Measurements from ENCODE around the gene RPL34.
A peak's percentile ranks its signal among the peaks of the same experiment; 100 is the strongest.

The RPL34 gene

DNA sequence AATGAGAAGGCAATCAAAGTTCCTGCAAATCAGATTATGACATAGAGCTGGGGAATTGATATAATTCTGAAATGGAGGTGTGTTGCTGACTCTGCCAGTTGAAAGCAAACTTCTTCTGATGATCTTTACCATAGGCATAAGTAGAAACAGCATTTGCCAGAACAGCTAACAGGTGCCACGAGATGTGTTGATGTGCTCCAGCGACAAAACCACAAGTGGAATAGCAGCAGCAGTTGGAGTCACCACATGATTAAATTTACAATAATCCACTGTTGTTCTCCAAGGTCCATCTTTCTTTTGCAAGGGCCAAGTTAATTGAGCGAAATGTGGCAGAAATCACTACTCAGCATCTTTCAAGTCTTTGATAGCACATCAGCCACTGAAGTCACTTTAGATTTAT, 26.3 kb downstream of the RPL34 start:
- TF ChIP-seq, protein P1, sequence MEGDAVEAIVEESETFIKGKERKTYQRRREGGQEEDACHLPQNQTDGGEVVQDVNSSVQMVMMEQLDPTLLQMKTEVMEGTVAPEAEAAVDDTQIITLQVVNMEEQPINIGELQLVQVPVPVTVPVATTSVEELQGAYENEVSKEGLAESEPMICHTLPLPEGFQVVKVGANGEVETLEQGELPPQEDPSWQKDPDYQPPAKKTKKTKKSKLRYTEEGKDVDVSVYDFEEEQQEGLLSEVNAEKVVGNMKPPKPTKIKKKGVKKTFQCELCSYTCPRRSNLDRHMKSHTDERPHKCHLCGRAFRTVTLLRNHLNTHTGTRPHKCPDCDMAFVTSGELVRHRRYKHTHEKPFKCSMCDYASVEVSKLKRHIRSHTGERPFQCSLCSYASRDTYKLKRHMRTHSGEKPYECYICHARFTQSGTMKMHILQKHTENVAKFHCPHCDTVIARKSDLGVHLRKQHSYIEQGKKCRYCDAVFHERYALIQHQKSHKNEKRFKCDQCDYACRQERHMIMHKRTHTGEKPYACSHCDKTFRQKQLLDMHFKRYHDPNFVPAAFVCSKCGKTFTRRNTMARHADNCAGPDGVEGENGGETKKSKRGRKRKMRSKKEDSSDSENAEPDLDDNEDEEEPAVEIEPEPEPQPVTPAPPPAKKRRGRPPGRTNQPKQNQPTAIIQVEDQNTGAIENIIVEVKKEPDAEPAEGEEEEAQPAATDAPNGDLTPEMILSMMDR (IDR thresholded peaks at IDR 0.05; ENCODE audit: low read depth, low read length): no peak
- H3K4me3 ChIP-seq (ENCODE audit: low read depth, low read length): no peak overlapping the region

DNA sequence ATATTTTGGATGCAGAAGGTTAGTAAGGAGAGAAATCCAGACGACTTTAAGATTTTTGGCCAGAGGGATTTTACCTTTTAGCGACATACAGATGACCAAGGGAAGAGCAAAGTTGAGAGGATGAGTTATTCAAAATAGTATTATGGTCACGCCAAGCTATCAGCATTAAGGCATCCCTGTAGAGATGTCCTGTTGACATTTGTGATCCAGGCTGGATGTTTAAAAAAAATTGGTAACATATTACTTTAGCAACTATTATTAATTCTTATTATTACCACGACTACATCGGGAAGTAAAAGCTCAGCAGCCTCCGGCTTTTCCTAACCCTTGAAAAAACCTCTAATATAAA, 29.5 kb downstream of the RPL34 start:
- TF ChIP-seq, protein P1 (IDR thresholded peaks at IDR 0.05; ENCODE audit: low read depth, low read length): no peak
- H3K4me3 ChIP-seq (ENCODE audit: low read depth, low read length): peak overlapping the region; percentile 85

DNA sequence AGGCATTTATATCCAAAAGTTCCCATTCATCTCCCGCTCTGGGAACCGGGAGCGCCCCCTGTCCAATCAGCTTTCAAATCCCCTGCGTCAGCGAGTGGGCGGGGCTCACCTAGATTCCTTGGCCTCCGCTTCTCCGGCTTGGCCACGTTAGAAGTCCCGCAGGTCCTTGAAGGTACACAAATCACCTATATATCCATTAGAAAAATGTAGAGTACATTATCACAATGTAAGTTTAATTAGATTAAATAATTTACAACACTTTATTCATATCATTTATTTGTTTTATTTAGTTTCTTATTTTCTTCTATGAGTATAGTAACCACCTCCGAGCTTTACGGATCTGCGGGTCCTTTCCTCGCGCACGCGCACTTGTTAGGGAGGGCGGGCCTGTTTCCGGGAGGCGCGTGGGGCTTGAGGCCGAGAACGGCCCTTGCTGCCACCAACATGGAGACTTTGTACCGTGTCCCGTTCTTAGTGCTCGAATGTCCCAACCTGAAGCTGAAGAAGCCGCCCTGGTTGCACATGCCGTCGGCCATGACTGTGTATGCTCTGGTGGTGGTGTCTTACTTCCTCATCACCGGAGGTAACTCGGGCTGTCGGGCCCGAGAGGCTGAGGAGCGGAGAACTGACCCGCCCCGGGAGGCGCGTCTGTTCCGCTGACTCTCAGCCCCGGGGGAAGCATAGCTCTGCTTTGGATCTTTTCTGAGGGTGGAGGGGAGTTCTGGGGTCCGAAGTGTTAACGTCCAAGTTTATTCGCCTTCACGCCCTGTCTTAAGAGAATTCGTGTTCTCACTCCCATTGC, 30.0 kb downstream of the RPL34 start, which contains the start of gene OSTC:
Gene OSTC, plus strand, starts transcription at position 388 of the 802 bp plus-strand sequence. Its CDS starts 57 bp downstream, at position 445.
- H3K4me3 ChIP-seq (ENCODE audit: low read depth, low read length): peak within 1 kb of the TSS; percentile 85

DNA sequence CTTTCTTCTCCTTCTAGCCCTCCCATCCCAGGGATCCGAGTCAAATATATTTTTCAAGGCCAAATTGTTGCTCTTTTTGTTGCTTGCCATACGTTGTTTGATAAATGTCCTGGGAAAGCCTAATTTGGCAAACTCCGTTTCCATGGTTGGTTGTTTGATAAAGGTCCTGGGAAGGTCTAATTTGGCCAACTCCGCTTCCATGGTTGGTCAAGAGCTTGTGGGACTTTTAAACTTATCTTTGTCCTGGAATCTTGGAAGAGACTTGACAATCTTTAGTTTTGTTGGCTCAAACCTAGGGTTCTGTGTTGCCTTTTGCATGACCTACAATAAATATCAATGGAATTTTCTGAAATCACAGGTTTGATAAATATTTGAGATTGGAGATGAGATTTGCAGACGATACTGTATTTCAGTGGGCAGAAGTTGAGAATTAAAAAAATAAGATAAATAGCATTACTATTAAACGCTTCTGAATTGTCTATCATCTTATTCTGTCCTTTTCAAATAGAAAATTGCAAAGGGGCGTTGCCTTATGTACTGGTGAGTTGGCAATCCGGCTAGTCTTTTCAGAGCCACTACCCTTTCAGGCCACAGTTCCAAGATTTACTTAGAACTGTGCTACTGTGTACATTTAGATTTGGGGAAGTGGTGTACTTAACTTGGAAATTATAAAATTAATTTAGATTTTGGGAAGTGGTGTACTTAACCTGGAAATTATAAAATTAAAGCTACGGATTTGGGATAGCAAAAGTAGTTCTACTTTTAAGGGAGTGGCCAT, 30.8 kb downstream of the RPL34 start:
- H3K4me3 ChIP-seq (ENCODE audit: low read depth, low read length): peak overlapping the region; percentile 85

More for the DNA sequence above, 30.0 kb downstream of the RPL34 start, which contains the start of gene OSTC:
- TF ChIP-seq, protein P1 (IDR thresholded peaks at IDR 0.05; ENCODE audit: low read depth, low read length): no peak

DNA sequence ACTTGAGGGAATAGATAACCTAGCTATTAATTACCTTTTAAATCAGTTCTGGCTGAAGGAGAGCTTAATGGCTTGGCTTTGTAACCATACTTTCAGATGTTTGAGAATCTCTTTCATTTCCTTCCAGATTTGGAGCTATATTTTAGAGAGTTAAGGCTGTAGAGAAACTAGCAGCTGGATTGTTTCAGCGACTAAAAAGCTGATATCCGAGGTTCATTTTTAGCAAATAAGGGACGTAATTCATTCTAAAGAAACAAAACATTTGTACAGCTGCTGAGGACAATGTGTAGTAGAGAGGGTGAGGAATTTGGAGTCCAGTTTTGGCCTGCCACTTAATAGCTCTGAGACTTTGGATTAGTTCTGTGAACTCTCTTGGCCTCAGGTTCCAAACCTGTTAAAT, 42.3 kb downstream of the RPL34 start:
- TF ChIP-seq, protein P1 (IDR thresholded peaks at IDR 0.05; ENCODE audit: low read depth, low read length): no peak
- no peak overlapping the region for H3K4me3 ChIP-seq (ENCODE audit: low read depth, low read length)

More for the DNA sequence above, 30.8 kb downstream of the RPL34 start:
- TF ChIP-seq, protein P1 (IDR thresholded peaks at IDR 0.05; ENCODE audit: low read depth, low read length): no peak

DNA sequence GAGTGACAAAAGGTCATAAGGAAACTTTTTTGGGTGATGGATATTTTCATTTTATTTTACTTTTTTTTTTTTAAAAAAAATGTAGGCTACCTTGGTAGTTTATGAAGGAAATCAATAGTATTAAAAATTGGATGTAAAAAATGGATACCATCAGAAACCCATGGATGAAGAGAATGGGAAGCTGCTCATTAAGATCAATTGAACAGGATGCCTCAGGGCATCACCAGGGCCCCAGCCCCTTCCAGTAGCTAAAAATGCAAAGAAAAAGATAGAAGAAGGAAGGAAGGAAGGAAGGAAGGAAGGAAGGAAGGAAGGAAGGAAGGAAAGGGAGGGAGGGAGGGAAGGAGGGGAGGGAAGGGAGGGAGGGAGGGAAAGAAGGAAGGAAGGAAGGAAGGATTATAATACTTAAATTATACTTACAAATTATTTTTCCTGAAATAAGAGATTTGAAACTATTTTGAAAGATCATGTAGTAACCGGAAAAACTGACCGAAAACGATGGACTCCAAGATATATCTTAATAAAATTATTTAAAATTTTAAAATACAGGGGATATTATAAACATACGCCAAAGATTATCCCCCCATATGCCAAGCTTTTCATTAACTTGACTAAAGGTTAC, 54.1 kb downstream of the RPL34 start:
- H3K4me3 ChIP-seq (ENCODE audit: low read depth, low read length): no peak overlapping the region
- TF ChIP-seq, protein P1 (IDR thresholded peaks at IDR 0.05; ENCODE audit: low read depth, low read length): no peak

Data from WI38 (cell line).